GM23338 (cell line): ENCODE data around the gene MED13L. TPM values are rescaled to one million over a fixed set of nuclear protein-coding genes. Genes with fewer than 3 reads are reported as not detected.

Experiments used
- ATAC-seq: fragments of 200-7000 bp; cut with Tn5 transposase; 3 replicates; pipeline ENCODE4 v1.9.1; 2020
- DNase-seq: peaks from one replicate; pipeline ENCODE4 v3.0.0-alpha.2; 2015; ENCODE audit warnings: low spot score
- H2AFZ ChIP-seq: fragments of 200-600 bp; sonication (generic); 2 replicates; pipeline ENCODE4 v1.8.0; 2016; ENCODE audit warnings: antibody characterized with exemption, mild to moderate bottlenecking, moderate library complexity
- H3F3A ChIP-seq: fragments of 200-600 bp; sonication (generic); replicated peaks from 2 replicates; pipeline ENCODE4 v1.8.0; 2017; ENCODE audit warnings: antibody characterized with exemption, mixed run types, low read depth
- H3K27ac ChIP-seq: fragments of 200-600 bp; sonication (generic); 2 replicates; pipeline ENCODE4 v1.6.1; 2016; ENCODE audit warnings: low read depth
- H3K27me3 ChIP-seq: fragments of 200-600 bp; sonication (generic); 2 replicates; pipeline ENCODE4 v1.8.0; 2016; ENCODE audit warnings: mild to moderate bottlenecking, mixed run types, moderate library complexity; ENCODE audit not compliant: insufficient read depth
- H3K36me3 ChIP-seq: fragments of 200-600 bp; sonication (generic); 2 replicates; pipeline ENCODE4 v1.8.0; 2016; ENCODE audit warnings: mild to moderate bottlenecking; ENCODE audit not compliant: insufficient read depth
- H3K4me1 ChIP-seq: fragments of 200-600 bp; sonication (generic); 2 replicates; pipeline ENCODE4 v1.8.0; 2016; ENCODE audit warnings: mild to moderate bottlenecking, moderate library complexity; ENCODE audit not compliant: insufficient read depth
- H3K4me2 ChIP-seq: fragments of 200-600 bp; sonication (generic); 2 replicates; pipeline ENCODE4 v1.7.1; 2017; ENCODE audit warnings: mixed run types
- H3K4me3 ChIP-seq: fragments of 200-600 bp; sonication (generic); 2 replicates; pipeline ENCODE4 v1.6.1; 2016; ENCODE audit warnings: mixed run types
- H3K79me2 ChIP-seq: fragments of 200-600 bp; sonication (generic); replicated peaks from 2 replicates; pipeline ENCODE4 v1.8.0; 2017; ENCODE audit warnings: mild to moderate bottlenecking; ENCODE audit not compliant: insufficient read depth
- H3K9me2 ChIP-seq: fragments of 200-600 bp; sonication (generic); 2 replicates; pipeline ENCODE4 v1.8.0; 2017; ENCODE audit not compliant: insufficient read depth
- H4K20me1 ChIP-seq: fragments of 200-600 bp; sonication (generic); replicated peaks from 2 replicates; pipeline ENCODE4 v1.8.0; 2017; ENCODE audit warnings: mild to moderate bottlenecking; ENCODE audit not compliant: insufficient read depth
- H3K27ac Mint-ChIP-seq: 2 replicates; pipeline ENCODE4 v1.8.0; 2020; ENCODE audit warnings: inconsistent platforms, mild to moderate bottlenecking, moderate library complexity, mixed read lengths
- H3K27me3 Mint-ChIP-seq: 3 replicates; pipeline ENCODE4 v1.8.0; 2022; ENCODE audit warnings: low read depth, mild to moderate bottlenecking, moderate library complexity, mixed read lengths, inconsistent platforms; ENCODE audit not compliant: insufficient read depth, poor library complexity
- H3K36me3 Mint-ChIP-seq: 3 replicates; pipeline ENCODE4 v1.8.0; 2021; ENCODE audit warnings: low read depth, mild to moderate bottlenecking, inconsistent platforms, moderate library complexity, mixed read lengths
- H3K4me1 Mint-ChIP-seq: 3 replicates; pipeline ENCODE4 v1.8.0; 2020; ENCODE audit warnings: mild to moderate bottlenecking, inconsistent platforms, mixed read lengths
- H3K4me3 Mint-ChIP-seq: 3 replicates; pipeline ENCODE4 v1.8.0; 2021; ENCODE audit warnings: moderate library complexity, mild to moderate bottlenecking, inconsistent platforms, mixed read lengths
- H3K9me3 Mint-ChIP-seq: 3 replicates; pipeline ENCODE4 v1.8.0; 2020; ENCODE audit warnings: moderate library complexity, mild to moderate bottlenecking, inconsistent platforms, mixed read lengths
- EZH2 ChIP-seq: fragments of 200-600 bp; sonication (generic); IDR thresholded peaks from one replicate; pipeline ENCODE4 v1.8.0; 2017; ENCODE audit warnings: antibody characterized with exemption, mild to moderate bottlenecking, low read depth; ENCODE audit not compliant: unreplicated experiment
- EZH2phosphoT487 ChIP-seq: fragments of 200-600 bp; sonication (generic); IDR thresholded peaks from one replicate; pipeline ENCODE4 v1.8.1; 2018; ENCODE audit warnings: antibody characterized with exemption; ENCODE audit not compliant: unreplicated experiment
- POLR2AphosphoS5 ChIP-seq: IDR thresholded peaks from 2 replicates; pipeline ENCODE4 v1.6.1; 2016; ENCODE audit warnings: antibody characterized with exemption, low read depth
- ZNF114 ChIP-seq: fragments of 250-450 bp; sonication (Bioruptor Pico); IDR thresholded peaks from 2 replicates; pipeline ENCODE4 v1.5.0; 2020; ENCODE audit warnings: mild to moderate bottlenecking, moderate library complexity
- polyA plus RNA-seq: library from polyadenylated mRNA; unstranded; fragments of >200 nt; fragmentation: Nextera tagmentation; extraction: Ambion mirVana; gene quantifications from 2 replicates; pipeline ENCODE4 v1.2.1, GENCODE V29; 2016
- total RNA-seq: library from RNA; depleted of rRNA; stranded (reverse); fragments of >200 nt; shearing (Covaris generic); gene quantifications from 2 replicates; pipeline ENCODE4 v1.2.3, GENCODE V29; 2014
- TF ChIP-seq, protein P1 (sequence below): IDR thresholded peaks from one replicate; pipeline ENCODE4 v1.6.1; 2018; ENCODE audit warnings: antibody characterized with exemption; ENCODE audit not compliant: unreplicated experiment
- TF ChIP-seq, protein P2 (sequence below): fragments of 250-450 bp; sonication (Bioruptor Pico); IDR thresholded peaks from 2 replicates; pipeline ENCODE4 v1.5.0; 2020; ENCODE audit warnings: mild to moderate bottlenecking, moderate library complexity
- TF ChIP-seq, protein P3 (sequence below): IDR thresholded peaks from 2 replicates; pipeline ENCODE4 v1.6.1; 2016; ENCODE audit warnings: antibody characterized with exemption

MED13L gene
- total and polyA plus RNA-seq, 2 experiments from 2014 or later = 20.9 to 73.6 TPM

DNA sequence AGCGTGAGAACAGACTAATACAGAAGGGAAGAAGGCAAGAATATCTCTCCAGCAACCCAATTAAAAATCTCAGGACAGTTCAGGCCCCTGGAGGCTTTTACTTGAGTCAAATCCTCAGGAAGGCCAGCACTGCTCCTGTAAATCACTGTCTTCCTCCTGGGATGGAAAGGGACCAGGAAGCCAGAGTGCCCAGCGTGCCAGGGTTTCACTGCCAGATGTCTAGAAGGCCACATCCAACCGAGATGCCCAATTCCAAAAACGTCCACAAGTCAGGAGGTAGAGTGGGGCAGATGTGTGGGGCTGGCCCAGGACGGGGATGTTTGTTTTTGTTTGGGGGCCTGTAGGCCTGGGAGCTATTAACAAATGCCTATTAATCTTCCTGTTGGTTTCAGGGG is 332.0 kb downstream of the MED13L start:
- 0 out of 3 replicates have a peak, but pooled peaks cover under 1% of the 10 kb centered on the region for H3K36me3 Mint-ChIP-seq
- no peaks in the 10 kb centered on the region for H4K20me1 ChIP-seq

DNA sequence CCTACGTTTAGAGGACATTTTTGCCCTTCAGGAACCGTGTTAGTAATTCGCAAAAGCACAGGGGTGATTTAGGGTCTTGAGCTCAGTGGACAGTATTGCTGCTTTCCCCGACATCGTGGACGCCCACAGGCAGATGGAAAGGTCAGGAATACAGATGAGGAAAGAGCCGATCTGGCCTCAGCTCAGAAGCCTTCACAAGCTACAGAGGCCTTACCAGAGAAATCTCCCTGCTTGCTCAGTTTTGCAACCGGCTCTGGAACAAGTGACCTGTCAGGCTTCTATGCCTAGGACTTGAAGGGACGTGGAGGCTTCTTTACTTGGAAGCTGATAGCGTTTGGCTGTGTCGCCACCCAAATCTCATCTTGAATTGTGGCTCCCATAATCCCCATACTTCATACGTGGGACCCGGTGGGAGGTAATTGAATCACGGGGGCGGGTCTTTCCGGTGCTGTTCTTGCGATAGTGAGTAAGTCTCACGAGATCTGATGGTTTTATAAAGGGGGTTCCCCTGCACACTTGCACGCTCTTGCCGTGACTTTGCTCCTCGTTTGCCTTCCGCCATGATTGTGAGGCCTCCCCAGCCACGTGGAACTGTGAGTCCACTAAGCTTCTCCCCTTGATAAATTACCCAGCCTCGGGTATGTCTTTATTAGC is 332.5 kb downstream of the MED13L start:
- DNase-seq (no peak), ATAC-seq (no peak)
- Mint-ChIP-seq H3K27me3 (no peaks in the 10 kb centered on the region), H3K4me3 (no peak overlapping the region), H3K4me1 (peaks cover 13% of the 10 kb centered on the region), H3K9me3 (no peaks in the 10 kb centered on the region), H3K27ac (no peak overlapping the region), H3K36me3 (no peaks in the 10 kb centered on the region)
- Histone ChIP-seq H3K36me3 (no peaks in the 10 kb centered on the region), H3K4me2 (no peak overlapping the region), H3K9me2 (no peaks in the 10 kb centered on the region), H3K27me3 (no peaks in the 10 kb centered on the region), H3K27ac (no peak overlapping the region), H4K20me1 (no peaks in the 10 kb centered on the region), H3K79me2 (no peaks in the 10 kb centered on the region), H3K4me1 (no peaks in the 10 kb centered on the region), H2AFZ (no peak overlapping the region), H3F3A (no peaks in the 10 kb centered on the region), H3K4me3 (no peak overlapping the region)
- TF ChIP-seq EZH2phosphoT487 (no peak), ZNF114 (CRISPR knock-in tag) (no peak), POLR2AphosphoS5 (no peak)
- TF ChIP-seq, protein P1, sequence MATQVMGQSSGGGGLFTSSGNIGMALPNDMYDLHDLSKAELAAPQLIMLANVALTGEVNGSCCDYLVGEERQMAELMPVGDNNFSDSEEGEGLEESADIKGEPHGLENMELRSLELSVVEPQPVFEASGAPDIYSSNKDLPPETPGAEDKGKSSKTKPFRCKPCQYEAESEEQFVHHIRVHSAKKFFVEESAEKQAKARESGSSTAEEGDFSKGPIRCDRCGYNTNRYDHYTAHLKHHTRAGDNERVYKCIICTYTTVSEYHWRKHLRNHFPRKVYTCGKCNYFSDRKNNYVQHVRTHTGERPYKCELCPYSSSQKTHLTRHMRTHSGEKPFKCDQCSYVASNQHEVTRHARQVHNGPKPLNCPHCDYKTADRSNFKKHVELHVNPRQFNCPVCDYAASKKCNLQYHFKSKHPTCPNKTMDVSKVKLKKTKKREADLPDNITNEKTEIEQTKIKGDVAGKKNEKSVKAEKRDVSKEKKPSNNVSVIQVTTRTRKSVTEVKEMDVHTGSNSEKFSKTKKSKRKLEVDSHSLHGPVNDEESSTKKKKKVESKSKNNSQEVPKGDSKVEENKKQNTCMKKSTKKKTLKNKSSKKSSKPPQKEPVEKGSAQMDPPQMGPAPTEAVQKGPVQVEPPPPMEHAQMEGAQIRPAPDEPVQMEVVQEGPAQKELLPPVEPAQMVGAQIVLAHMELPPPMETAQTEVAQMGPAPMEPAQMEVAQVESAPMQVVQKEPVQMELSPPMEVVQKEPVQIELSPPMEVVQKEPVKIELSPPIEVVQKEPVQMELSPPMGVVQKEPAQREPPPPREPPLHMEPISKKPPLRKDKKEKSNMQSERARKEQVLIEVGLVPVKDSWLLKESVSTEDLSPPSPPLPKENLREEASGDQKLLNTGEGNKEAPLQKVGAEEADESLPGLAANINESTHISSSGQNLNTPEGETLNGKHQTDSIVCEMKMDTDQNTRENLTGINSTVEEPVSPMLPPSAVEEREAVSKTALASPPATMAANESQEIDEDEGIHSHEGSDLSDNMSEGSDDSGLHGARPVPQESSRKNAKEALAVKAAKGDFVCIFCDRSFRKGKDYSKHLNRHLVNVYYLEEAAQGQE = no peak
- TF ChIP-seq, protein P2, sequence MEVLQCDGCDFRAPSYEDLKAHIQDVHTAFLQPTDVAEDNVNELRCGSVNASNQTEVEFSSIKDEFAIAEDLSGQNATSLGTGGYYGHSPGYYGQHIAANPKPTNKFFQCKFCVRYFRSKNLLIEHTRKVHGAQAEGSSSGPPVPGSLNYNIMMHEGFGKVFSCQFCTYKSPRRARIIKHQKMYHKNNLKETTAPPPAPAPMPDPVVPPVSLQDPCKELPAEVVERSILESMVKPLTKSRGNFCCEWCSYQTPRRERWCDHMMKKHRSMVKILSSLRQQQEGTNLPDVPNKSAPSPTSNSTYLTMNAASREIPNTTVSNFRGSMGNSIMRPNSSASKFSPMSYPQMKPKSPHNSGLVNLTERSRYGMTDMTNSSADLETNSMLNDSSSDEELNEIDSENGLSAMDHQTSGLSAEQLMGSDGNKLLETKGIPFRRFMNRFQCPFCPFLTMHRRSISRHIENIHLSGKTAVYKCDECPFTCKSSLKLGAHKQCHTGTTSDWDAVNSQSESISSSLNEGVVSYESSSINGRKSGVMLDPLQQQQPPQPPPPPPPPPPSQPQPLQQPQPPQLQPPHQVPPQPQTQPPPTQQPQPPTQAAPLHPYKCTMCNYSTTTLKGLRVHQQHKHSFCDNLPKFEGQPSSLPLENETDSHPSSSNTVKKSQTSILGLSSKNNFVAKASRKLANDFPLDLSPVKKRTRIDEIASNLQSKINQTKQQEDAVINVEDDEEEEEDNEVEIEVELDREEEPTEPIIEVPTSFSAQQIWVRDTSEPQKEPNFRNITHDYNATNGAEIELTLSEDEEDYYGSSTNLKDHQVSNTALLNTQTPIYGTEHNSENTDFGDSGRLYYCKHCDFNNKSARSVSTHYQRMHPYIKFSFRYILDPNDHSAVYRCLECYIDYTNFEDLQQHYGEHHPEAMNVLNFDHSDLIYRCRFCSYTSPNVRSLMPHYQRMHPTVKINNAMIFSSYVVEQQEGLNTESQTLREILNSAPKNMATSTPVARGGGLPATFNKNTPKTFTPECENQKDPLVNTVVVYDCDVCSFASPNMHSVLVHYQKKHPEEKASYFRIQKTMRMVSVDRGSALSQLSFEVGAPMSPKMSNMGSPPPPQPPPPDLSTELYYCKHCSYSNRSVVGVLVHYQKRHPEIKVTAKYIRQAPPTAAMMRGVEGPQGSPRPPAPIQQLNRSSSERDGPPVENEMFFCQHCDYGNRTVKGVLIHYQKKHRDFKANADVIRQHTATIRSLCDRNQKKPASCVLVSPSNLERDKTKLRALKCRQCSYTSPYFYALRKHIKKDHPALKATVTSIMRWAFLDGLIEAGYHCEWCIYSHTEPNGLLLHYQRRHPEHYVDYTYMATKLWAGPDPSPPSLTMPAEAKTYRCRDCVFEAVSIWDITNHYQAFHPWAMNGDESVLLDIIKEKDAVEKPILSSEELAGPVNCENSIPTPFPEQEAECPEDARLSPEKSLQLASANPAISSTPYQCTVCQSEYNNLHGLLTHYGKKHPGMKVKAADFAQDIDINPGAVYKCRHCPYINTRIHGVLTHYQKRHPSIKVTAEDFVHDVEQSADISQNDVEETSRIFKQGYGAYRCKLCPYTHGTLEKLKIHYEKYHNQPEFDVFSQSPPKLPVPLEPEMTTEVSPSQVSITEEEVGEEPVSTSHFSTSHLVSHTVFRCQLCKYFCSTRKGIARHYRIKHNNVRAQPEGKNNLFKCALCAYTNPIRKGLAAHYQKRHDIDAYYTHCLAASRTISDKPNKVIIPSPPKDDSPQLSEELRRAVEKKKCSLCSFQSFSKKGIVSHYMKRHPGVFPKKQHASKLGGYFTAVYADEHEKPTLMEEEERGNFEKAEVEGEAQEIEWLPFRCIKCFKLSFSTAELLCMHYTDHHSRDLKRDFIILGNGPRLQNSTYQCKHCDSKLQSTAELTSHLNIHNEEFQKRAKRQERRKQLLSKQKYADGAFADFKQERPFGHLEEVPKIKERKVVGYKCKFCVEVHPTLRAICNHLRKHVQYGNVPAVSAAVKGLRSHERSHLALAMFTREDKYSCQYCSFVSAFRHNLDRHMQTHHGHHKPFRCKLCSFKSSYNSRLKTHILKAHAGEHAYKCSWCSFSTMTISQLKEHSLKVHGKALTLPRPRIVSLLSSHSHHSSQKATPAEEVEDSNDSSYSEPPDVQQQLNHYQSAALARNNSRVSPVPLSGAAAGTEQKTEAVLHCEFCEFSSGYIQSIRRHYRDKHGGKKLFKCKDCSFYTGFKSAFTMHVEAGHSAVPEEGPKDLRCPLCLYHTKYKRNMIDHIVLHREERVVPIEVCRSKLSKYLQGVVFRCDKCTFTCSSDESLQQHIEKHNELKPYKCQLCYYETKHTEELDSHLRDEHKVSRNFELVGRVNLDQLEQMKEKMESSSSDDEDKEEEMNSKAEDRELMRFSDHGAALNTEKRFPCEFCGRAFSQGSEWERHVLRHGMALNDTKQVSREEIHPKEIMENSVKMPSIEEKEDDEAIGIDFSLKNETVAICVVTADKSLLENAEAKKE = no peak
- TF ChIP-seq, protein P3, sequence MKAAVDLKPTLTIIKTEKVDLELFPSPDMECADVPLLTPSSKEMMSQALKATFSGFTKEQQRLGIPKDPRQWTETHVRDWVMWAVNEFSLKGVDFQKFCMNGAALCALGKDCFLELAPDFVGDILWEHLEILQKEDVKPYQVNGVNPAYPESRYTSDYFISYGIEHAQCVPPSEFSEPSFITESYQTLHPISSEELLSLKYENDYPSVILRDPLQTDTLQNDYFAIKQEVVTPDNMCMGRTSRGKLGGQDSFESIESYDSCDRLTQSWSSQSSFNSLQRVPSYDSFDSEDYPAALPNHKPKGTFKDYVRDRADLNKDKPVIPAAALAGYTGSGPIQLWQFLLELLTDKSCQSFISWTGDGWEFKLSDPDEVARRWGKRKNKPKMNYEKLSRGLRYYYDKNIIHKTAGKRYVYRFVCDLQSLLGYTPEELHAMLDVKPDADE = no peak

More for the DNA sequence above, 332.0 kb downstream of the MED13L start:
- no peak overlapping the region for H3K4me3 ChIP-seq
- H2AFZ ChIP-seq = no peak overlapping the region
- H3K79me2 ChIP-seq = no peaks in the 10 kb centered on the region
- no peak overlapping the region for H3K27ac ChIP-seq
- H3F3A ChIP-seq = no peaks in the 10 kb centered on the region
- H3K9me2 ChIP-seq = no peaks in the 10 kb centered on the region
- Mint-ChIP-seq H3K9me3 (no peaks in the 10 kb centered on the region), H3K4me1 (peaks cover 13% of the 10 kb centered on the region), H3K27me3 (no peaks in the 10 kb centered on the region), H3K27ac (no peak overlapping the region), H3K4me3 (no peak overlapping the region)
- DNase-seq = no peak
- no peak for ATAC-seq
- no peaks in the 10 kb centered on the region for H3K27me3 ChIP-seq
- TF ChIP-seq EZH2 (no peak), ZNF114 (CRISPR knock-in tag) (no peak)
- no peak overlapping the region for H3K4me2 ChIP-seq
- no peaks in the 10 kb centered on the region for H3K36me3 ChIP-seq
- H3K4me1 ChIP-seq = no peaks in the 10 kb centered on the region
